K562 (cell line): ENCODE data around the gene FITM2. TPM values are rescaled to one million over a fixed set of nuclear protein-coding genes. Genes with fewer than 3 reads are reported as not detected.
A peak's percentile ranks its signal among the peaks of the same experiment; 100 is the strongest.

Experiments used
- BCOR ChIP-seq: fragments of 450-650 bp; IDR thresholded peaks from 2 replicates; pipeline ENCODE4 v1.6.1; 2016
- E2F3 ChIP-seq: fragments of 250-450 bp; sonication (Bioruptor Pico); IDR thresholded peaks from 2 replicates; pipeline ENCODE4 v1.4.0; 2020; ENCODE audit warnings: mild to moderate bottlenecking
- NR2F6 ChIP-seq: fragments of 450-650 bp; formaldehyde crosslinking; IDR thresholded peaks from 2 replicates; pipeline ENCODE4 v1.4.0; 2020; ENCODE audit warnings: mild to moderate bottlenecking
- PHF21A ChIP-seq: fragments of 450-650 bp; IDR thresholded peaks from 2 replicates; pipeline ENCODE4 v1.6.1; 2017; ENCODE audit warnings: low read depth, borderline replicate concordance
- POLR2A ChIP-seq: fragments of 450-650 bp; conservative IDR thresholded peaks from 2 replicates; pipeline ENCODE4 v1.6.1; 2016
- POU5F1 ChIP-seq: fragments of 150-350 bp; IDR thresholded peaks from 2 replicates; pipeline ENCODE4 v1.6.1; 2014; ENCODE audit warnings: borderline replicate concordance, low read length, low read depth, mild to moderate bottlenecking; ENCODE audit not compliant: partially characterized antibody
- PYGO2 ChIP-seq: fragments of 450-650 bp; IDR thresholded peaks from 2 replicates; pipeline ENCODE4 v1.6.1; 2016; ENCODE audit warnings: mild to moderate bottlenecking, missing genetic modification characterization, moderate library complexity, missing compliant biosample characterization
- RBM39 ChIP-seq: fragments of 200-400 bp; formaldehyde crosslinking; optimal IDR thresholded peaks from 2 replicates; pipeline ENCODE3; 2018; ENCODE audit warnings: low read depth, low read length
- SAP30 ChIP-seq: fragments of 200-600 bp; sonication (generic); IDR thresholded peaks from 2 replicates; pipeline ENCODE4 v1.6.1; 2012; ENCODE audit warnings: borderline replicate concordance, low read depth, mild to moderate bottlenecking, moderate library complexity, low read length, control low read depth, inconsistent platforms; ENCODE audit not compliant: insufficient read depth, poor library complexity, severe bottlenecking
- SIN3A ChIP-seq, 2 experiments: fragments of 150-350 bp in 1 of 2; IDR thresholded peaks; 2 replicates each; pipeline ENCODE4 v1.6.1; 2011 to 2016; ENCODE audit warnings: borderline replicate concordance in 2 of 2, low read depth in 2 of 2, low read length in 2 of 2, mild to moderate bottlenecking in 2 of 2, moderate library complexity in 2 of 2; ENCODE audit not compliant: control insufficient read depth in 1 of 2
- SMARCC2 ChIP-seq: fragments of 450-650 bp; IDR thresholded peaks from 2 replicates; pipeline ENCODE4 v1.6.1; 2017; ENCODE audit warnings: antibody characterized with exemption, moderate library complexity, mild to moderate bottlenecking, low read depth
- TEAD1 ChIP-seq, 2 experiments: fragments of 450-650 bp in 1 of 2; sonication (generic) in 1 of 2; formaldehyde crosslinking; IDR thresholded peaks; 2 replicates each; pipeline versions ENCODE4 v1.4.0 to v1.8.0; 2020 to 2022; ENCODE audit warnings: mild to moderate bottlenecking in 2 of 2, missing genetic modification reagents in 1 of 2
- ZNF696 ChIP-seq: fragments of 250-450 bp; sonication (Bioruptor Pico); conservative IDR thresholded peaks from 2 replicates; pipeline ENCODE4 v1.4.0; 2020; ENCODE audit warnings: mild to moderate bottlenecking, moderate library complexity
- ZNF707 ChIP-seq: fragments of 250-450 bp; sonication (Bioruptor Pico); conservative IDR thresholded peaks from 2 replicates; pipeline ENCODE4 v1.8.0; 2022; ENCODE audit warnings: inconsistent platforms, mild to moderate bottlenecking, moderate library complexity
- ZNF77 ChIP-seq: fragments of 250-450 bp; sonication (Bioruptor Pico); IDR thresholded peaks from 2 replicates; pipeline ENCODE4 v1.5.0; 2020
- polyA plus RNA-seq, 8 experiments: library from polyadenylated mRNA; depleted of rRNA in 4 of 8; stranded (reverse) in 5 of 8; unstranded in 3 of 8; fragments of >200 nt; fragmentation: Nextera tagmentation in 2 of 8; fragmentation: Illumina TruSeq in 1 of 8; extraction: Ambion mirVana in 2 of 8; extraction: Trizol in 1 of 8; gene quantifications; 2 replicates each; pipeline versions ENCODE4 v1.2.1 to v1.2.3, GENCODE V29; 2011 to 2014; ENCODE audit warnings: inconsistent platforms in 1 of 8, missing spikeins in 1 of 8
- total RNA-seq, 7 experiments: library from RNA; depleted of rRNA in 6 of 7; stranded (reverse); fragments of >200 nt in 6 of 7; fragmentation: Illumina TruSeq in 2 of 7; extraction: Trizol in 2 of 7; gene quantifications; 2 replicates each; pipeline versions ENCODE4 v1.2.1 to v1.2.3, GENCODE V29; 2011 to 2021; ENCODE audit warnings: low replicate concordance in 1 of 7
- TF ChIP-seq, protein P1 (sequence below): IDR thresholded peaks from 2 replicates; pipeline ENCODE4 v1.6.1; 2011; ENCODE audit warnings: borderline replicate concordance, low read depth, mild to moderate bottlenecking, moderate library complexity, low read length; ENCODE audit not compliant: insufficient read depth, poor library complexity, severe bottlenecking
- TF ChIP-seq, protein P2 (sequence below): fragments of 450-650 bp; formaldehyde crosslinking; IDR thresholded peaks from 2 replicates; pipeline ENCODE4 v1.4.0; 2020; ENCODE audit warnings: mild to moderate bottlenecking
- TF ChIP-seq, protein P3 (sequence below): fragments of 250-450 bp; sonication (Bioruptor Pico); IDR thresholded peaks from 2 replicates; pipeline ENCODE4 v1.4.0; 2020

FITM2 gene
- total and polyA plus RNA-seq, 9 of the 15 experiments (the other 6 are each of a cell fraction or from before 2014, with no cell fraction given): 0.64 to 2.8 (median 1.8) TPM

DNA sequence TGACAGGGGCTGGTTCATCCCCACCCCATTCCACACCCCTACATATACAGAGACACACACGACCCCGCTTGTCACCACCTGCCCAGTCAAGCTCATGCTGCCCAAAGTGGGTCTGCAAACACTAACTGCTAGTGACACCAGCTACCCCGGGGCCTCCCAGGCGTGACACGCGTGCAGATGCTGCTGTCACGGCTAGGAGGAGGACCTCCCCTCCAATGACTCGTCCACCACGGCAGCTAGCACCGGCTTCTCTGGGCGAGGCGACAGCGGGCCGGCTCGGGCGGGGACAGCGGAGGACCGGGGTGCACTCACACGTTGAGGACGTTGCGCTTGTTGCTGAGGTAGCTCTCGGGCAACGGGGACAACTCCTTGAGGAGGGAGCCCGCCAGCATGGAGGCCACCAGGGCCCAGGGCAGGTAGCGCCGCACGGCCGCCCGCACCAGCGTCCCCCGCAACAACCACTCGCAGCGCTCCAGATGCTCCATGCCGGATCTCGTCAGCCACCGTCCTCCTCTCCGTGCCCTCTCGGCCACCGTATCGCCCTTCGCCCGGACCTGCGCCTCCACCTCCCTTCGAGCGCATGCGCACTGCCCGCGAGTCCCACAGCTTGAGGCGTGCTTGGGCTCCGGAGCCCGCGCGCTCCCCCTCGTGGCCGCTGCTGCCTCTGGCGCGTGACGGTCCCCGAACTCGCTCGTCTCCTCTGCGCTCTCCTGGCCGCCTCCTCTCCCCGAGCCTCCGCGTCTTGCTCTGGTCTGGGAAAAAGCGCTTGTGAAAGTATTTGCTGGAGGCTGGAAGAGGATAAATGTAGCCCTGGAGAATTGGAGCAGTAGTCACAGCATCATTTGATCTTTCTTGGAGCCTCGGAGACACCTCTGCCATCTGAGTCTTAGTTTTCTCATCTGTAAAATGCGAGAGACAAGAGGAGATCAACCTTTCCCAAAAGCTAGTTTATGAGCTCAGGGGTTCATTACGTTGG lies at the start of gene FITM2 (continued):
- TF ChIP-seq SIN3A (IDR thresholded peaks at IDR 0.05; ENCODE audit: borderline replicate concordance in 2 of 2, control insufficient read depth in 1 of 2, low read depth in 2 of 2, low read length in 2 of 2) (peak in 1 of 2 experiments; percentile 57; a peak in 1 of 4 replicates), PHF21A (0 out of 2 replicates have a peak, but pooled peaks have one; percentile 27), SAP30 (peak; percentile 73), E2F3 (no peak), RBM39 (peak; percentile 43), POLR2A (peak; percentile 53; the same call in 1 of the 2 replicates), PYGO2 (tag) (no peak), BCOR (peak; percentile 58), ZNF696 (CRISPR knock-in tag) (no peak), POU5F1 (peak; percentile 89), ZNF77 (no peak), NR2F6 (CRISPR knock-in tag) (no peak), TEAD1 (CRISPR knock-in tag; IDR thresholded peaks at IDR 0.05) (no peak; a peak in 1 of 4 replicates), SMARCC2 (no peak), ZNF707 (CRISPR knock-in tag) (no peak)
- TF ChIP-seq, protein P1, sequence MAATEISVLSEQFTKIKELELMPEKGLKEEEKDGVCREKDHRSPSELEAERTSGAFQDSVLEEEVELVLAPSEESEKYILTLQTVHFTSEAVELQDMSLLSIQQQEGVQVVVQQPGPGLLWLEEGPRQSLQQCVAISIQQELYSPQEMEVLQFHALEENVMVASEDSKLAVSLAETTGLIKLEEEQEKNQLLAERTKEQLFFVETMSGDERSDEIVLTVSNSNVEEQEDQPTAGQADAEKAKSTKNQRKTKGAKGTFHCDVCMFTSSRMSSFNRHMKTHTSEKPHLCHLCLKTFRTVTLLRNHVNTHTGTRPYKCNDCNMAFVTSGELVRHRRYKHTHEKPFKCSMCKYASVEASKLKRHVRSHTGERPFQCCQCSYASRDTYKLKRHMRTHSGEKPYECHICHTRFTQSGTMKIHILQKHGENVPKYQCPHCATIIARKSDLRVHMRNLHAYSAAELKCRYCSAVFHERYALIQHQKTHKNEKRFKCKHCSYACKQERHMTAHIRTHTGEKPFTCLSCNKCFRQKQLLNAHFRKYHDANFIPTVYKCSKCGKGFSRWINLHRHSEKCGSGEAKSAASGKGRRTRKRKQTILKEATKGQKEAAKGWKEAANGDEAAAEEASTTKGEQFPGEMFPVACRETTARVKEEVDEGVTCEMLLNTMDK: no peak
- TF ChIP-seq, protein P2, sequence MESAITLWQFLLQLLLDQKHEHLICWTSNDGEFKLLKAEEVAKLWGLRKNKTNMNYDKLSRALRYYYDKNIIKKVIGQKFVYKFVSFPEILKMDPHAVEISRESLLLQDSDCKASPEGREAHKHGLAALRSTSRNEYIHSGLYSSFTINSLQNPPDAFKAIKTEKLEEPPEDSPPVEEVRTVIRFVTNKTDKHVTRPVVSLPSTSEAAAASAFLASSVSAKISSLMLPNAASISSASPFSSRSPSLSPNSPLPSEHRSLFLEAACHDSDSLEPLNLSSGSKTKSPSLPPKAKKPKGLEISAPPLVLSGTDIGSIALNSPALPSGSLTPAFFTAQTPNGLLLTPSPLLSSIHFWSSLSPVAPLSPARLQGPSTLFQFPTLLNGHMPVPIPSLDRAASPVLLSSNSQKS (CRISPR knock-in tag): no peak
- TF ChIP-seq, protein P3, sequence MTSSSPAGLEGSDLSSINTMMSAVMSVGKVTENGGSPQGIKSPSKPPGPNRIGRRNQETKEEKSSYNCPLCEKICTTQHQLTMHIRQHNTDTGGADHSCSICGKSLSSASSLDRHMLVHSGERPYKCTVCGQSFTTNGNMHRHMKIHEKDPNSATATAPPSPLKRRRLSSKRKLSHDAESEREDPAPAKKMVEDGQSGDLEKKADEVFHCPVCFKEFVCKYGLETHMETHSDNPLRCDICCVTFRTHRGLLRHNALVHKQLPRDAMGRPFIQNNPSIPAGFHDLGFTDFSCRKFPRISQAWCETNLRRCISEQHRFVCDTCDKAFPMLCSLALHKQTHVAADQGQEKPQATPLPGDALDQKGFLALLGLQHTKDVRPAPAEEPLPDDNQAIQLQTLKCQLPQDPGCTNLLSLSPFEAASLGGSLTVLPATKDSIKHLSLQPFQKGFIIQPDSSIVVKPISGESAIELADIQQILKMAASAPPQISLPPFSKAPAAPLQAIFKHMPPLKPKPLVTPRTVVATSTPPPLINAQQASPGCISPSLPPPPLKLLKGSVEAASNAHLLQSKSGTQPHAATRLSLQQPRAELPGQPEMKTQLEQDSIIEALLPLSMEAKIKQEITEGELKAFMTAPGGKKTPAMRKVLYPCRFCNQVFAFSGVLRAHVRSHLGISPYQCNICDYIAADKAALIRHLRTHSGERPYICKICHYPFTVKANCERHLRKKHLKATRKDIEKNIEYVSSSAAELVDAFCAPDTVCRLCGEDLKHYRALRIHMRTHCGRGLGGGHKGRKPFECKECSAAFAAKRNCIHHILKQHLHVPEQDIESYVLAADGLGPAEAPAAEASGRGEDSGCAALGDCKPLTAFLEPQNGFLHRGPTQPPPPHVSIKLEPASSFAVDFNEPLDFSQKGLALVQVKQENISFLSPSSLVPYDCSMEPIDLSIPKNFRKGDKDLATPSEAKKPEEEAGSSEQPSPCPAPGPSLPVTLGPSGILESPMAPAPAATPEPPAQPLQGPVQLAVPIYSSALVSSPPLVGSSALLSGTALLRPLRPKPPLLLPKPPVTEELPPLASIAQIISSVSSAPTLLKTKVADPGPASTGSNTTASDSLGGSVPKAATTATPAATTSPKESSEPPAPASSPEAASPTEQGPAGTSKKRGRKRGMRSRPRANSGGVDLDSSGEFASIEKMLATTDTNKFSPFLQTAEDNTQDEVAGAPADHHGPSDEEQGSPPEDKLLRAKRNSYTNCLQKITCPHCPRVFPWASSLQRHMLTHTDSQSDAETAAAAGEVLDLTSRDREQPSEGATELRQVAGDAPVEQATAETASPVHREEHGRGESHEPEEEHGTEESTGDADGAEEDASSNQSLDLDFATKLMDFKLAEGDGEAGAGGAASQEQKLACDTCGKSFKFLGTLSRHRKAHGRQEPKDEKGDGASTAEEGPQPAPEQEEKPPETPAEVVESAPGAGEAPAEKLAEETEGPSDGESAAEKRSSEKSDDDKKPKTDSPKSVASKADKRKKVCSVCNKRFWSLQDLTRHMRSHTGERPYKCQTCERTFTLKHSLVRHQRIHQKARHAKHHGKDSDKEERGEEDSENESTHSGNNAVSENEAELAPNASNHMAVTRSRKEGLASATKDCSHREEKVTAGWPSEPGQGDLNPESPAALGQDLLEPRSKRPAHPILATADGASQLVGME (CRISPR knock-in tag): no peak
